ENCODE results near the gene SLC39A11.
"Not testable (repeated sequence)": the region's sequence is repeated elsewhere in the genome, so short reads cannot be mapped to it uniquely, and the experiment has no call there.

The SLC39A11 gene

GRCh38 chr17:72832306-72832705 lies 260.2 kb downstream of the SLC39A11 start:
- CTCF ChIA-PET = interaction anchor here (0.8 to 1.6 kb wide), 2 partner anchors 9 to 20 kb away, joined by 3 to 6 read pairs; no protein-coding TSS in a partner anchor
- POLR2A ChIA-PET = no interaction called here
- DNase-seq (ENCODE audit: extremely low spot score) = no peak
- TF ChIP-seq CTCF (IDR thresholded peaks at IDR 0.05; ENCODE audit: control extremely low read depth, extremely low read depth, low read depth, missing control alignments) = no peak

- no peak for DNase-seq (ENCODE audit: extremely low spot score)
- CTCF ChIA-PET = no interaction called here
- POLR2A ChIA-PET = no interaction called here
- TF ChIP-seq CTCF (IDR thresholded peaks at IDR 0.05; ENCODE audit: control extremely low read depth, extremely low read depth, low read depth, missing control alignments) = no peak
These were observed 262.6 kb downstream of the SLC39A11 start for GRCh38 chr17:72829883-72830282.

GRCh38 chr17:72826602-72827001 lies 265.9 kb downstream of the SLC39A11 start:
- TF ChIP-seq CTCF (IDR thresholded peaks at IDR 0.05; ENCODE audit: control extremely low read depth, extremely low read depth, low read depth, missing control alignments) = no peak
- ChIA-PET POLR2A (no interaction called here), CTCF (no interaction called here)
- no peak for DNase-seq (ENCODE audit: extremely low spot score)

- CTCF ChIA-PET; POLR2A ChIA-PET; DNase-seq (ENCODE audit: extremely low spot score): not testable (repeated sequence)
These were observed 266.4 kb downstream of the SLC39A11 start for GRCh38 chr17:72826059-72826458.

GRCh38 chr17:72825218-72825617 lies 267.3 kb downstream of the SLC39A11 start:
- DNase-seq (ENCODE audit: extremely low spot score) = no peak
- no peak for TF ChIP-seq CTCF (IDR thresholded peaks at IDR 0.05; ENCODE audit: control extremely low read depth, extremely low read depth, low read depth, missing control alignments)
- POLR2A ChIA-PET = no interaction called here
- CTCF ChIA-PET = no interaction called here

- POLR2A ChIA-PET; DNase-seq (ENCODE audit: extremely low spot score): not testable (repeated sequence)
- CTCF ChIA-PET = interaction anchor here (1.3 kb wide), 1 partner anchor 8 kb away, joined by 6 read pairs; no protein-coding TSS in a partner anchor
These were observed 268.2 kb downstream of the SLC39A11 start for GRCh38 chr17:72824267-72824666.

- CTCF ChIA-PET = interaction anchor here (1.0 to 1.6 kb wide), 3 partner anchors 9 to 164 kb away, joined by 3 to 4 read pairs (median 3); no protein-coding TSS in a partner anchor
- no peak for DNase-seq (ENCODE audit: extremely low spot score)
- POLR2A ChIA-PET = no interaction called here
- TF ChIP-seq CTCF (IDR thresholded peaks at IDR 0.05; ENCODE audit: control extremely low read depth, extremely low read depth, low read depth, missing control alignments) = no peak
These were observed 270.0 kb downstream of the SLC39A11 start for GRCh38 chr17:72822358-72823023.

GRCh38 chr17:72816406-72816805 lies 276.1 kb downstream of the SLC39A11 start:
- no peak for DNase-seq (ENCODE audit: extremely low spot score)
- ChIA-PET POLR2A (no interaction called here), CTCF (no interaction called here)
- no peak for TF ChIP-seq CTCF (IDR thresholded peaks at IDR 0.05; ENCODE audit: control extremely low read depth, extremely low read depth, low read depth, missing control alignments)

All from GM10248 (cell line).